Endothelial cell of umbilical vein (primary cell): ENCODE measurements around the gene PSMB9. TPM values are rescaled to one million over a fixed set of nuclear protein-coding genes. Genes with fewer than 3 reads are reported as not detected.

Experiments used
- BruUV-seq: library from RNA; stranded (reverse); fragments of 400-500 nt; replicated peaks from 2 replicates; lab custom pipeline; 2021; lab: Mats Ljungman, UMichigan
- CTCF ChIA-PET: fragments of 300-600, 350-600 bp; sonication (Branson Sonifier 250); formaldehyde crosslinking; loops from one replicate; lab custom pipeline; 2021; ENCODE audit warnings: antibody characterized with exemption, inconsistent platforms; lab: Charles Lee
- POLR2A ChIA-PET: fragments of 300-600, 350-600 bp; sonication (Branson Sonifier 250); formaldehyde crosslinking; loops from one replicate; lab custom pipeline; 2021; ENCODE audit warnings: antibody characterized with exemption, inconsistent platforms; lab: Charles Lee
- DNase-seq: peaks from one replicate; pipeline ENCODE4 v3.0.0-alpha.2; 2011; ENCODE audit warnings: low read depth, low spot score
- FAIRE-seq: peaks from 2 replicates; lab custom pipeline; 2011; peaks lifted over from hg19 to GRCh38; lab: Jason Lieb, UNC
- H2AFZ ChIP-seq: 2 replicates; pipeline ENCODE4 v1.6.0; 2012; ENCODE audit warnings: low read depth, low read length, control low read depth, inconsistent platforms
- H3K27ac ChIP-seq: 2 replicates; pipeline ENCODE4 v1.5.1; 2011; ENCODE audit warnings: low read depth, mild to moderate bottlenecking, control low read depth, low read length, moderate library complexity; ENCODE audit not compliant: insufficient read depth
- H3K27me3 ChIP-seq, 2 experiments: 2 replicates each; pipeline versions ENCODE4 v1.6.0 to v1.6.1; 2011; ENCODE audit warnings: low read length in 2 of 2, mixed read lengths in 1 of 2; ENCODE audit not compliant: control insufficient read depth in 2 of 2, insufficient read depth in 2 of 2
- H3K36me3 ChIP-seq, 2 experiments: 2 replicates in 1 of 2; 3 replicates in 1 of 2; pipeline ENCODE4 v1.5.1; 2011; ENCODE audit warnings: low read length in 2 of 2, mild to moderate bottlenecking in 1 of 2, moderate library complexity in 1 of 2; ENCODE audit not compliant: control insufficient read depth in 2 of 2, insufficient read depth in 2 of 2; ENCODE audit errors: extremely low read depth in 1 of 2
- H3K4me1 ChIP-seq: 3 replicates; pipeline ENCODE4 v1.5.1; 2011; ENCODE audit warnings: mild to moderate bottlenecking, low read length; ENCODE audit not compliant: control insufficient read depth, insufficient read depth; ENCODE audit errors: extremely low read depth
- H3K4me2 ChIP-seq: 2 replicates; pipeline ENCODE4 v1.6.1; 2011; ENCODE audit warnings: low read length, control low read depth, mixed read lengths; ENCODE audit not compliant: insufficient read depth
- H3K4me3 ChIP-seq, 3 experiments: fragments of 200-600 bp in 1 of 3; sonication (generic), shearing (Covaris generic) in 1 of 3; replicated peaks in 1 of 3; 2 replicates each; pipeline ENCODE4 v1.5.1; 2011 to 2016; ENCODE audit warnings: control low read depth in 3 of 3, low read length in 3 of 3, mild to moderate bottlenecking in 2 of 3, inconsistent platforms in 1 of 3, low read depth in 1 of 3, moderate library complexity in 1 of 3; ENCODE audit not compliant: insufficient read depth in 1 of 3
- H3K79me2 ChIP-seq: 2 replicates; pipeline ENCODE4 v1.6.0; 2012; ENCODE audit warnings: low read length, inconsistent platforms; ENCODE audit not compliant: control insufficient read depth, insufficient read depth
- H3K9ac ChIP-seq: replicated peaks from 2 replicates; pipeline ENCODE3; 2011; ENCODE audit warnings: low read length, control low read depth; ENCODE audit not compliant: insufficient read depth; ENCODE audit errors: extremely low read depth
- H3K9me1 ChIP-seq: replicated peaks from 3 replicates; pipeline ENCODE4 v1.6.0; 2011; ENCODE audit warnings: mild to moderate bottlenecking, low read length; ENCODE audit not compliant: control insufficient read depth, insufficient read depth; ENCODE audit errors: extremely low read depth
- H3K9me3 ChIP-seq: replicated peaks from 2 replicates; pipeline ENCODE4 v1.5.1; 2012; ENCODE audit warnings: low read length, inconsistent platforms; ENCODE audit not compliant: control insufficient read depth, insufficient read depth
- H4K20me1 ChIP-seq: replicated peaks from 2 replicates; pipeline ENCODE3; 2011; ENCODE audit warnings: mild to moderate bottlenecking, low read length; ENCODE audit not compliant: control insufficient read depth, insufficient read depth; ENCODE audit errors: extremely low read depth
- EZH2 ChIP-seq: IDR thresholded peaks from 2 replicates; pipeline ENCODE4 v1.6.1; 2012; ENCODE audit warnings: borderline replicate concordance, low read depth, mild to moderate bottlenecking, moderate library complexity, low read length, inconsistent platforms; ENCODE audit not compliant: severe bottlenecking
- FOS ChIP-seq: IDR thresholded peaks from 2 replicates; pipeline ENCODE4 v1.6.1; 2011; ENCODE audit warnings: mild to moderate bottlenecking, low read length, moderate library complexity, borderline replicate concordance; ENCODE audit not compliant: insufficient read depth
- GATA2 ChIP-seq: IDR thresholded peaks from 2 replicates; pipeline ENCODE4 v1.7.0; 2011; ENCODE audit warnings: low read depth, mild to moderate bottlenecking, moderate library complexity, mixed read lengths, low read length; ENCODE audit not compliant: insufficient read length, insufficient read depth
- JUN ChIP-seq: IDR thresholded peaks from 2 replicates; pipeline ENCODE4 v1.6.1; 2011; ENCODE audit warnings: borderline replicate concordance, low read depth; ENCODE audit not compliant: insufficient read length, insufficient read depth
- MYC ChIP-seq: IDR thresholded peaks from one replicate; pipeline ENCODE4 v1.6.1; 2011; ENCODE audit warnings: mild to moderate bottlenecking, low read depth, low read length
- POLR2A ChIP-seq: IDR thresholded peaks from 2 replicates; pipeline ENCODE4 v1.6.1; 2012; ENCODE audit warnings: low read depth, mild to moderate bottlenecking, control low read depth, low read length
- POLR2AphosphoS5 ChIP-seq: IDR thresholded peaks from 2 replicates; pipeline ENCODE4 v1.6.1; 2012; ENCODE audit warnings: low read depth, mild to moderate bottlenecking, control low read depth, low read length, moderate library complexity; ENCODE audit not compliant: insufficient read depth
- dilution Hi-C: fragments of 300-500 bp; cut with MboI; formaldehyde crosslinking; loops from one replicate; pipeline ENCODE4 v1.15.0; 2019; ENCODE audit warnings: low sequenced_read_pairs; ENCODE audit not compliant: extremely low pct_ligation_motif_present
- intact Hi-C: fragments of 100-400 bp; cut with micrococcal nuclease; formaldehyde crosslinking; loops from one replicate; pipeline ENCODE4 v1.10.0; 2022
- polyA plus RNA-seq, 4 experiments: library from polyadenylated mRNA; depleted of rRNA in 3 of 4; stranded (reverse) in 3 of 4; unstranded in 1 of 4; fragments of >200 nt; gene quantifications; 2 replicates each; pipeline versions ENCODE4 v1.2.1 to v1.2.3, GENCODE V29; 2011 to 2012; ENCODE audit warnings: missing spikeins in 1 of 4
- total RNA-seq: library from RNA; stranded (reverse); gene quantifications from 2 replicates; pipeline ENCODE4 v1.2.3, GENCODE V29; 2021
- TF ChIP-seq, protein P1 (sequence below): IDR thresholded peaks from 2 replicates; pipeline ENCODE4 v1.6.1; 2011; ENCODE audit not compliant: insufficient read depth, insufficient read length
- TF ChIP-seq, protein P2 (sequence below), 2 donors: IDR thresholded peaks; 1 replicate in 1 of 2; 2 replicates in 1 of 2; pipeline ENCODE4 v1.5.1; 2011; ENCODE audit warnings: low read length in 2 of 2, mild to moderate bottlenecking in 2 of 2, moderate library complexity in 2 of 2, control low read depth in 1 of 2, inconsistent platforms in 1 of 2, low read depth in 1 of 2; ENCODE audit not compliant: insufficient read depth in 1 of 2; ENCODE audit errors: extremely low read depth in 1 of 2

The PSMB9 gene
- total and polyA plus RNA-seq, 2 donors (not counting 3 experiments of a cell fraction or from before 2014, with no cell fraction given), result 6.3 TPM

DNA sequence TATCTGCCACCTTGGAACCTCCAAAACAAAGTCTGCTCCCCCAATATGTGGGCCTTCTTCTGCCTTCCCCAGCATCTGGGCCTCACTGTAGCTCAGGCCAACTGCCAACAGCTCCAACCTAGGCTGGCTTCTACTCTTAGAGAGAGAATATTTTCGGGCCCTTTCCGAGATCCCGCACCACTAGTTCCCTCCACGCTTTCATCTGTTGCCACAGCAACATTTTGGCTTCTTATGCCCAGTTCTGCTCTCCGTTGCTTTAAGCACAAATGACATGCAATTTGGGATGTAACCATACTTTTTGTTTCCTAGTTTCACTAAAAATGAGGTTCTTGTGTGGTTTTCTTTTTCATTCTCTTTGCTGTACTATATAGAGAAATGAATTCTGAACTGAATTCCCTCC lies 33.6 kb downstream of the PSMB9 start:
- ChIA-PET POLR2A (no interaction called here), CTCF (interaction anchor here (3.3 to 9.4 kb wide), 3 partner anchors 46 to 98 kb away, joined by 17 to 192 read pairs (median 29); partner anchors contain the start of gene HLA-DMA)
- no peak overlapping the region for H3K27ac ChIP-seq
- dilution Hi-C loops (no loop called here), intact Hi-C loops (loop anchor here (5.0 to 10.0 kb wide), 2 partner anchors 45 to 357 kb away; no protein-coding TSS in a partner anchor)
- BruUV-seq, result no TSS peak
- H3K27me3 ChIP-seq, result peaks cover 18% of the 10 kb centered on the region in 2 experiments
- H2AFZ ChIP-seq, result no peak overlapping the region
- no peaks in the 10 kb centered on the region for H3K79me2 ChIP-seq
- no peak for TF ChIP-seq FOS
- no peak for TF ChIP-seq POLR2AphosphoS5
- no peak for TF ChIP-seq POLR2A
- TF ChIP-seq EZH2, result no peak
- TF ChIP-seq, protein P1, sequence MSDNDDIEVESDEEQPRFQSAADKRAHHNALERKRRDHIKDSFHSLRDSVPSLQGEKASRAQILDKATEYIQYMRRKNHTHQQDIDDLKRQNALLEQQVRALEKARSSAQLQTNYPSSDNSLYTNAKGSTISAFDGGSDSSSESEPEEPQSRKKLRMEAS, result no peak
- TF ChIP-seq, protein P2, sequence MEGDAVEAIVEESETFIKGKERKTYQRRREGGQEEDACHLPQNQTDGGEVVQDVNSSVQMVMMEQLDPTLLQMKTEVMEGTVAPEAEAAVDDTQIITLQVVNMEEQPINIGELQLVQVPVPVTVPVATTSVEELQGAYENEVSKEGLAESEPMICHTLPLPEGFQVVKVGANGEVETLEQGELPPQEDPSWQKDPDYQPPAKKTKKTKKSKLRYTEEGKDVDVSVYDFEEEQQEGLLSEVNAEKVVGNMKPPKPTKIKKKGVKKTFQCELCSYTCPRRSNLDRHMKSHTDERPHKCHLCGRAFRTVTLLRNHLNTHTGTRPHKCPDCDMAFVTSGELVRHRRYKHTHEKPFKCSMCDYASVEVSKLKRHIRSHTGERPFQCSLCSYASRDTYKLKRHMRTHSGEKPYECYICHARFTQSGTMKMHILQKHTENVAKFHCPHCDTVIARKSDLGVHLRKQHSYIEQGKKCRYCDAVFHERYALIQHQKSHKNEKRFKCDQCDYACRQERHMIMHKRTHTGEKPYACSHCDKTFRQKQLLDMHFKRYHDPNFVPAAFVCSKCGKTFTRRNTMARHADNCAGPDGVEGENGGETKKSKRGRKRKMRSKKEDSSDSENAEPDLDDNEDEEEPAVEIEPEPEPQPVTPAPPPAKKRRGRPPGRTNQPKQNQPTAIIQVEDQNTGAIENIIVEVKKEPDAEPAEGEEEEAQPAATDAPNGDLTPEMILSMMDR (IDR thresholded peaks at IDR 0.05; ENCODE audit: extremely low read depth in 1 of 2, insufficient read depth in 1 of 2, low read depth in 1 of 2, low read length in 2 of 2), result no peak
- TF ChIP-seq GATA2, result no peak
- no peak for TF ChIP-seq MYC
- TF ChIP-seq JUN, result no peak
- no peaks in the 10 kb centered on the region for H3K9me1 ChIP-seq
- H3K4me3 ChIP-seq, result no peak overlapping the region
- DNase-seq (no peak), FAIRE-seq (no peak)
- H3K4me1 ChIP-seq, result peaks cover 3% of the 10 kb centered on the region
- H4K20me1 ChIP-seq, result no peaks in the 10 kb centered on the region
- H3K9ac ChIP-seq, result no peak overlapping the region
- H3K4me2 ChIP-seq, result no peak overlapping the region
- no peaks in the 10 kb centered on the region for H3K36me3 ChIP-seq
- no peaks in the 10 kb centered on the region for H3K9me3 ChIP-seq
